ENCODE data around the gene XRN2. TPM values are rescaled to one million over a fixed set of nuclear protein-coding genes. Genes with fewer than 3 reads are reported as not detected.
"Not testable (repeated sequence)": the region's sequence is repeated elsewhere in the genome, so short reads cannot be mapped to it uniquely, and the experiment has no call there.

Gene XRN2
- total RNA-seq, 2 donors from 2014 or later: 39.0 to 41.8 TPM

- intact Hi-C loops (cut with DNase I): no loop called here
- Histone ChIP-seq H3K9ac (ENCODE audit: low read depth in 2 of 2, low read length in 2 of 2) (no peak overlapping the region), H3K36me3 (no peaks in the 10 kb centered on the region), H3K27ac (no peak overlapping the region), H3K9me3 (no peaks in the 10 kb centered on the region), H3K4me1 (no peaks in the 10 kb centered on the region), H3K27me3 (no peaks in the 10 kb centered on the region), H3K4me3 (no peak overlapping the region)
- no peak for DNase-seq
- no peak for TF ChIP-seq CTCF (IDR thresholded peaks at IDR 0.05)
These were observed 57.6 kb downstream of the XRN2 start for GRCh38 chr20:21360705-21361104.

GRCh38 chr20:21361266-21361665, 58.1 kb downstream of the XRN2 start:
- intact Hi-C loops (cut with DNase I): no loop called here
- H3K27ac ChIP-seq: no peak overlapping the region

GRCh38 chr20:21364413-21364812, 61.3 kb downstream of the XRN2 start:
- intact Hi-C loops (cut with DNase I): no loop called here
- no peak overlapping the region for H3K4me3 ChIP-seq
- no peak for TF ChIP-seq CTCF (IDR thresholded peaks at IDR 0.05)

More at GRCh38 chr20:21361266-21361665, 58.1 kb downstream of the XRN2 start:
- TF ChIP-seq CTCF (IDR thresholded peaks at IDR 0.05): no peak
- Histone ChIP-seq H3K9ac (ENCODE audit: low read depth in 2 of 2, low read length in 2 of 2) (no peak overlapping the region), H3K4me3 (no peak overlapping the region), H3K9me3 (no peaks in the 10 kb centered on the region), H3K36me3 (no peaks in the 10 kb centered on the region), H3K27me3 (no peaks in the 10 kb centered on the region), H3K4me1 (no peaks in the 10 kb centered on the region)
- no peak for DNase-seq

GRCh38 chr20:21365771-21366170, 62.6 kb downstream of the XRN2 start:
- no peak overlapping the region for H3K27ac ChIP-seq
- no peak overlapping the region for H3K9ac ChIP-seq (ENCODE audit: low read depth in 2 of 2, low read length in 2 of 2)
- no peaks in the 10 kb centered on the region for H3K9me3 ChIP-seq
- intact Hi-C loops (cut with DNase I): no loop called here
- H3K4me3 ChIP-seq: no peak overlapping the region
- H3K36me3 ChIP-seq: no peaks in the 10 kb centered on the region
- DNase-seq: no peak
- H3K4me1 ChIP-seq: no peaks in the 10 kb centered on the region
- H3K27me3 ChIP-seq: no peaks in the 10 kb centered on the region
- TF ChIP-seq CTCF (IDR thresholded peaks at IDR 0.05): no peak

More at GRCh38 chr20:21364413-21364812, 61.3 kb downstream of the XRN2 start:
- no peak for DNase-seq
- Histone ChIP-seq H3K27me3 (no peaks in the 10 kb centered on the region), H3K36me3 (no peaks in the 10 kb centered on the region), H3K4me1 (no peaks in the 10 kb centered on the region), H3K27ac (no peak overlapping the region), H3K9ac (ENCODE audit: low read depth in 2 of 2, low read length in 2 of 2) (no peak overlapping the region), H3K9me3 (no peaks in the 10 kb centered on the region)

- H3K27me3 ChIP-seq; H3K27ac ChIP-seq; H3K9me3 ChIP-seq; DNase-seq; intact Hi-C loops (cut with DNase I); H3K4me1 ChIP-seq; H3K36me3 ChIP-seq; H3K4me3 ChIP-seq; H3K9ac ChIP-seq (ENCODE audit: low read depth in 2 of 2, low read length in 2 of 2): not testable (repeated sequence)
These were observed 63.1 kb downstream of the XRN2 start for GRCh38 chr20:21366273-21366672.

GRCh38 chr20:21368791-21369190, 65.7 kb downstream of the XRN2 start:
- Histone ChIP-seq H3K9ac (ENCODE audit: low read depth in 2 of 2, low read length in 2 of 2) (no peak overlapping the region), H3K27me3 (no peaks in the 10 kb centered on the region), H3K36me3 (no peaks in the 10 kb centered on the region), H3K27ac (no peak overlapping the region), H3K4me3 (no peak overlapping the region), H3K9me3 (no peaks in the 10 kb centered on the region), H3K4me1 (no peaks in the 10 kb centered on the region)
- no peak for TF ChIP-seq CTCF (IDR thresholded peaks at IDR 0.05)
- DNase-seq: no peak
- intact Hi-C loops (cut with DNase I): no loop called here
